Natural killer cell (primary cell): ENCODE results near the gene KRTAP4-9. TPM values are rescaled to one million over a fixed set of nuclear protein-coding genes. Genes with fewer than 3 reads are reported as not detected.
"Not testable (repeated sequence)": the region's sequence is repeated elsewhere in the genome, so short reads cannot be mapped to it uniquely, and the experiment has no call there.

ENCODE experiments used
- ATAC-seq, 3 donors: fragments of 150-1000 bp in 2 of 3; fragments of 200-7000 bp in 1 of 3; cut with Tn5 transposase; 1 replicate in 1 of 3; 2 replicates in 2 of 3; pipeline ENCODE4 v1.10.0; 2021; ENCODE audit warnings: mild to moderate bottlenecking in 2 of 3, moderate library complexity in 2 of 3
- DNase-seq, 2 donors: peaks; one replicate each; pipeline versions ENCODE4 v3.0.0 to v3.0.0-alpha.2; 2013 to 2021; ENCODE audit warnings: mixed read lengths in 1 of 2
- H3K27ac ChIP-seq: one replicate; pipeline ENCODE4 v1.5.1; 2013; ENCODE audit warnings: mild to moderate bottlenecking, low read length
- H3K27me3 ChIP-seq: one replicate; pipeline ENCODE4 v1.6.1; 2013; ENCODE audit warnings: low read length; ENCODE audit not compliant: control insufficient read depth, insufficient read depth
- H3K36me3 ChIP-seq: one replicate; pipeline ENCODE4 v1.6.1; 2013; ENCODE audit warnings: low read length; ENCODE audit not compliant: control insufficient read depth, insufficient read depth
- H3K4me1 ChIP-seq: one replicate; pipeline ENCODE4 v1.6.1; 2013; ENCODE audit warnings: low read length; ENCODE audit not compliant: control insufficient read depth, insufficient read depth
- H3K4me3 ChIP-seq: one replicate; pipeline ENCODE4 v1.5.1; 2013; ENCODE audit warnings: low read length
- H3K9me3 ChIP-seq: one replicate; pipeline ENCODE4 v1.6.1; 2013; ENCODE audit warnings: low read length; ENCODE audit not compliant: control insufficient read depth, insufficient read depth
- H3K27ac Mint-ChIP-seq, 2 donors: one replicate each; pipeline ENCODE4 v1.8.0; 2022; ENCODE audit warnings: mild to moderate bottlenecking in 2 of 2, mixed read lengths in 2 of 2, moderate library complexity in 1 of 2
- H3K27me3 Mint-ChIP-seq, 2 donors: one replicate each; pipeline ENCODE4 v1.8.0; 2022; ENCODE audit warnings: low read depth in 2 of 2, mixed read lengths in 2 of 2
- H3K36me3 Mint-ChIP-seq: one replicate; pipeline ENCODE4 v1.8.0; 2022; ENCODE audit warnings: mixed read lengths
- H3K4me1 Mint-ChIP-seq, 2 donors: one replicate each; pipeline ENCODE4 v1.8.0; 2022; ENCODE audit warnings: mixed read lengths in 2 of 2
- H3K4me3 Mint-ChIP-seq: one replicate; pipeline ENCODE4 v1.8.0; 2022; ENCODE audit warnings: mild to moderate bottlenecking, moderate library complexity, mixed read lengths
- H3K9me3 Mint-ChIP-seq, 2 donors: one replicate each; pipeline ENCODE4 v1.8.0; 2022; ENCODE audit warnings: mixed read lengths in 2 of 2
- WGBS: methylation state at CpG from one replicate; pipeline ENCODE4 v1.1.7; 2013; ENCODE audit warnings: missing lambda C conversion rate; ENCODE audit not compliant: insufficient coverage; 5-methylcytosine and 5-hydroxymethylcytosine counted together
- intact Hi-C: fragments of 100-400 bp; cut with micrococcal nuclease; formaldehyde crosslinking; loops from one replicate; pipeline ENCODE4 v1.14.2; 2022
- total RNA-seq, 4 donors: library from RNA; stranded (reverse); fragments of 120-200 nt in 1 of 4; gene quantifications; one replicate each; pipeline versions ENCODE4 v1.2.3 to v1.2.4, GENCODE V29; 2013 to 2022
- TF ChIP-seq, protein P1 (sequence below): fragments of 200-600 bp; IDR thresholded peaks from one replicate; pipeline ENCODE4 v1.8.0; 2022; ENCODE audit warnings: antibody characterized with exemption

The KRTAP4-9 gene
- not detected for total RNA-seq
- total RNA-seq (2013) = not detected

DNA sequence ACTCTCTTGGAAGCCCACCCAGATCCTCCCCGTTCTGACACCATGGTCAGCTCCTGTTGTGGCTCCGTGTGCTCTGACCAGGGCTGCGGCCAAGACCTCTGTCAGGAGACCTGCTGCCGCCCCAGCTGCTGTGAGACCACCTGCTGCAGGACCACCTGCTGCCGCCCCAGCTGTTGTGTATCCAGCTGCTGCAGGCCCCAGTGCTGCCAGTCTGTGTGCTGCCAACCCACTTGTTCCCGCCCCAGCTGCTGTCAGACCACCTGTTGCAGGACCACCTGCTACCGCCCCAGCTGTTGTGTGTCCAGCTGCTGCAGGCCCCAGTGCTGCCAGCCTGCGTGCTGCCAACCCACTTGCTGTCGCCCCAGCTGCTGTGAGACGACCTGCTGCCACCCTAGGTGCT is at the start of gene KRTAP4-9:
Gene KRTAP4-9, plus strand, starts transcription at position 43 of the 400 bp plus-strand sequence. Its CDS starts 0 bp downstream, at position 43.
- H3K4me3 Mint-ChIP-seq, H3K9me3 ChIP-seq, H3K27ac Mint-ChIP-seq, DNase-seq, H3K4me1 ChIP-seq, intact Hi-C loops, H3K4me1 Mint-ChIP-seq, H3K36me3 Mint-ChIP-seq, H3K27ac ChIP-seq, H3K9me3 Mint-ChIP-seq, H3K27me3 ChIP-seq, ATAC-seq, H3K4me3 ChIP-seq, H3K36me3 ChIP-seq: not testable (repeated sequence)
- H3K27me3 Mint-ChIP-seq = peaks cover 11 to 38% of the 10 kb centered on the region in 2 donors
- 83% methylated on average over 10 of the region's 10 CpGs for WGBS

- H3K36me3 Mint-ChIP-seq = no peaks in the 10 kb centered on the region
- no peak overlapping the region for H3K27ac Mint-ChIP-seq
- TF ChIP-seq, protein P1, sequence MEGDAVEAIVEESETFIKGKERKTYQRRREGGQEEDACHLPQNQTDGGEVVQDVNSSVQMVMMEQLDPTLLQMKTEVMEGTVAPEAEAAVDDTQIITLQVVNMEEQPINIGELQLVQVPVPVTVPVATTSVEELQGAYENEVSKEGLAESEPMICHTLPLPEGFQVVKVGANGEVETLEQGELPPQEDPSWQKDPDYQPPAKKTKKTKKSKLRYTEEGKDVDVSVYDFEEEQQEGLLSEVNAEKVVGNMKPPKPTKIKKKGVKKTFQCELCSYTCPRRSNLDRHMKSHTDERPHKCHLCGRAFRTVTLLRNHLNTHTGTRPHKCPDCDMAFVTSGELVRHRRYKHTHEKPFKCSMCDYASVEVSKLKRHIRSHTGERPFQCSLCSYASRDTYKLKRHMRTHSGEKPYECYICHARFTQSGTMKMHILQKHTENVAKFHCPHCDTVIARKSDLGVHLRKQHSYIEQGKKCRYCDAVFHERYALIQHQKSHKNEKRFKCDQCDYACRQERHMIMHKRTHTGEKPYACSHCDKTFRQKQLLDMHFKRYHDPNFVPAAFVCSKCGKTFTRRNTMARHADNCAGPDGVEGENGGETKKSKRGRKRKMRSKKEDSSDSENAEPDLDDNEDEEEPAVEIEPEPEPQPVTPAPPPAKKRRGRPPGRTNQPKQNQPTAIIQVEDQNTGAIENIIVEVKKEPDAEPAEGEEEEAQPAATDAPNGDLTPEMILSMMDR = no peak
- H3K9me3 ChIP-seq = no peaks in the 10 kb centered on the region
- no peaks in the 10 kb centered on the region for H3K27me3 ChIP-seq
- no peak overlapping the region for H3K4me3 Mint-ChIP-seq
- no peak for DNase-seq
- H3K27ac ChIP-seq = no peak overlapping the region
- ATAC-seq = no peak
- H3K4me3 ChIP-seq = no peak overlapping the region
- WGBS = 83% methylated on average over 1 of the region's 1 CpG
- H3K9me3 Mint-ChIP-seq = peaks cover 2 to 3% of the 10 kb centered on the region in 2 donors
- no peaks in the 10 kb centered on the region for H3K36me3 ChIP-seq
- H3K4me1 Mint-ChIP-seq = no peaks in the 10 kb centered on the region
- H3K4me1 ChIP-seq = no peaks in the 10 kb centered on the region
- peaks cover 18 to 59% of the 10 kb centered on the region in 2 donors for H3K27me3 Mint-ChIP-seq
- intact Hi-C loops = no loop called here
These were observed 47.6 kb upstream of the KRTAP4-9 start for GRCh38 chr17:41057547-41057946.

GRCh38 chr17:41058741-41059140 is 46.4 kb upstream of the KRTAP4-9 start:
- H3K27ac ChIP-seq = no peak overlapping the region
- H3K4me3 ChIP-seq = no peak overlapping the region
- peaks cover 14 to 53% of the 10 kb centered on the region in 2 donors for H3K27me3 Mint-ChIP-seq
- H3K4me1 ChIP-seq = no peaks in the 10 kb centered on the region
- no peaks in the 10 kb centered on the region for H3K36me3 ChIP-seq
- no peaks in the 10 kb centered on the region for H3K36me3 Mint-ChIP-seq
- 100% methylated on average over 1 of the region's 5 CpGs for WGBS
- peaks cover 2 to 3% of the 10 kb centered on the region in 2 donors for H3K9me3 Mint-ChIP-seq
- DNase-seq = no peak
- ATAC-seq = no peak
- no peaks in the 10 kb centered on the region for H3K27me3 ChIP-seq
- TF ChIP-seq, protein P1 = no peak
- H3K4me3 Mint-ChIP-seq = no peak overlapping the region
- no peaks in the 10 kb centered on the region for H3K4me1 Mint-ChIP-seq
- intact Hi-C loops = no loop called here
- no peak overlapping the region for H3K27ac Mint-ChIP-seq
- no peaks in the 10 kb centered on the region for H3K9me3 ChIP-seq

GRCh38 chr17:41059276-41060051 is 45.7 kb upstream of the KRTAP4-9 start:
- H3K4me3 Mint-ChIP-seq, DNase-seq, H3K27me3 ChIP-seq, H3K4me1 ChIP-seq, H3K27ac ChIP-seq, ATAC-seq, H3K9me3 ChIP-seq, H3K4me1 Mint-ChIP-seq, H3K4me3 ChIP-seq, H3K27ac Mint-ChIP-seq, H3K9me3 Mint-ChIP-seq, intact Hi-C loops, H3K36me3 Mint-ChIP-seq, H3K36me3 ChIP-seq: not testable (repeated sequence)
- H3K27me3 Mint-ChIP-seq = peaks cover 14 to 46% of the 10 kb centered on the region in 2 donors
- WGBS = 59% methylated on average over 11 of the region's 31 CpGs
